IMR-90 (cell line): ENCODE measurements around the gene KCNJ6.

Source experiments
- CEBPB ChIP-seq: IDR thresholded peaks from 2 replicates; pipeline ENCODE4 v1.6.1; 2012; ENCODE audit warnings: low read depth, low read length, improper control_type of control experiment
- CTCF ChIP-seq: conservative IDR thresholded peaks from 2 replicates; pipeline ENCODE4 v1.5.1; 2012; ENCODE audit warnings: mild to moderate bottlenecking, low read depth, low read length, improper control_type of control experiment
- FOS ChIP-seq: fragments of 150-350 bp; IDR thresholded peaks from 2 replicates; pipeline ENCODE4 v1.6.1; 2016; ENCODE audit warnings: low read depth, low read length
- POLR2A ChIP-seq: IDR thresholded peaks from 2 replicates; pipeline ENCODE4 v1.6.1; 2012; ENCODE audit warnings: mild to moderate bottlenecking, low read depth, low read length
- RAD21 ChIP-seq: IDR thresholded peaks from 2 replicates; pipeline ENCODE4 v1.6.1; 2012; ENCODE audit warnings: low read length, improper control_type of control experiment
- SMC3 ChIP-seq: fragments of 150-350 bp; IDR thresholded peaks from 2 replicates; pipeline ENCODE4 v1.6.1; 2016; ENCODE audit warnings: low read depth, mild to moderate bottlenecking, antibody characterized with exemption, low read length, moderate library complexity

GRCh38 chr21:37677006-37677405 is 239.3 kb downstream of the KCNJ6 start:
- no peak for TF ChIP-seq CEBPB
- TF ChIP-seq CTCF, result no peak
- TF ChIP-seq RAD21, result no peak
- no peak for TF ChIP-seq POLR2A
- no peak for TF ChIP-seq SMC3
- no peak for TF ChIP-seq FOS
